AG10803 (cell line): ENCODE results near the gene WSCD2.

Experiments used
- DNase-seq: peaks from one replicate; pipeline ENCODE4 v3.0.0; 2010; ENCODE audit warnings: low read depth
- H3K4me3 ChIP-seq: 2 replicates; pipeline ENCODE4 v1.5.1; 2011; ENCODE audit warnings: mild to moderate bottlenecking, low read length, control low read depth
- TF ChIP-seq, protein P1 (sequence below): conservative IDR thresholded peaks from 2 replicates; pipeline ENCODE4 v1.5.1; 2011; ENCODE audit warnings: mild to moderate bottlenecking, low read length, control low read depth, inconsistent platforms

Gene WSCD2

DNA sequence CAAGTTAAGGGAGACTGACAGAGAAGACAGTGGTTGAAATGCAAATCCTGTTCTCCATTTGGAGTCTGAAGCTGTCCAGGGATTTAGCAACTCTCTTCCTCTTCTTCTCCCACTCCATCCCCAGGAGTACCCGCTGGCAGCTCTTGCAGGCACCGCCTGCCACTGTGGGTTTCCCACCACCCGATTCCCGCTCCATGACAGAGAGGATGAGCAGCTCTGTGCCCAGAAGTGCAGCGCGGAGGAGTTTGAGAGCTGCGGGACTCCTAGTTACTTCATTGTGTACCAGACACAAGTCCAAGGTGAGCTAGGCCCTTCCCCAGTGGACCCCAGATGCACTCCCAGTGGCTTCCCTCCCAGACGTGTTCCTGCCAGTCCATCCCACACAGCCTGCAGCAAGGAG, 97.8 kb downstream of the WSCD2 start:
- DNase-seq: no peak
- no peak overlapping the region for H3K4me3 ChIP-seq
- TF ChIP-seq, protein P1, sequence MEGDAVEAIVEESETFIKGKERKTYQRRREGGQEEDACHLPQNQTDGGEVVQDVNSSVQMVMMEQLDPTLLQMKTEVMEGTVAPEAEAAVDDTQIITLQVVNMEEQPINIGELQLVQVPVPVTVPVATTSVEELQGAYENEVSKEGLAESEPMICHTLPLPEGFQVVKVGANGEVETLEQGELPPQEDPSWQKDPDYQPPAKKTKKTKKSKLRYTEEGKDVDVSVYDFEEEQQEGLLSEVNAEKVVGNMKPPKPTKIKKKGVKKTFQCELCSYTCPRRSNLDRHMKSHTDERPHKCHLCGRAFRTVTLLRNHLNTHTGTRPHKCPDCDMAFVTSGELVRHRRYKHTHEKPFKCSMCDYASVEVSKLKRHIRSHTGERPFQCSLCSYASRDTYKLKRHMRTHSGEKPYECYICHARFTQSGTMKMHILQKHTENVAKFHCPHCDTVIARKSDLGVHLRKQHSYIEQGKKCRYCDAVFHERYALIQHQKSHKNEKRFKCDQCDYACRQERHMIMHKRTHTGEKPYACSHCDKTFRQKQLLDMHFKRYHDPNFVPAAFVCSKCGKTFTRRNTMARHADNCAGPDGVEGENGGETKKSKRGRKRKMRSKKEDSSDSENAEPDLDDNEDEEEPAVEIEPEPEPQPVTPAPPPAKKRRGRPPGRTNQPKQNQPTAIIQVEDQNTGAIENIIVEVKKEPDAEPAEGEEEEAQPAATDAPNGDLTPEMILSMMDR: no peak

- TF ChIP-seq, protein P1: no peak
- no peak for DNase-seq
- H3K4me3 ChIP-seq: no peak overlapping the region
These were observed 99.7 kb downstream of the WSCD2 start for GRCh38 chr12:108228746-108229145.

DNA sequence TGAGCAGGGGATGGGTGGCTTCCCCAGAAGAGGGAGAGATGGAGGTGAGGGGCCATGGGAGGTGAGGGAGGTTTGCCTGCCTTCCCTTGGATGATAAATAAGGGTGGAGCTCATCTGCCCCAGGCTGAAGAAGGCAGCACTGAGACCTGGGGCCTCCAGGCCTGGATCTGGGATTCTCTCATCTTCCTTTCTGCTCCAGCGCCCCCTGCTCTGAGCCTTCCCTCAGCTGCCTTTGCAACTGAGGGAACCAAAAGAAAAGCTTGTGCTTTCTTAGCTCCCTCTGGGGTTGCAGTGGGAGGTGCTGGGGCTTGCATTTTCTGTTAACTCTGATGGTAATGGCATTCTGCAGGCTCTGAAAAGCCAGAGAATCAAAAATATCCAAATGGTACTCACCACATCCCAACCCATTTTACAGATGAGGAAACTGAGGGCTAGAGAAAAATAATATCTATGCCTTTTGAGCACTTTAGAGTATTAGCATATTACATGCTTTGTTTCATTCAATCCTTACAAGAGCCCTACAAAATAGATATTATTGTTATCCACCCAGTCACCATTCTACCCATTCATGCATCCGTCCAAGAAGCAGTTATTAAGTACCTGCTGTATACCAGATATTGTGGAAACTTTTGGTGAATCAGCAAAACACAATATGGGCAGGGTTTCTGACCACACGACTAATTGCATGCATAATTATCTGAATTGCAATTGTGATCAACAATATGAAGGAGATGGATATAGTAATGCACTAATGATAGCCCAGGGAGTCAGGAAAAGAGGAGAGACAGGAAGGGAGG, 102.2 kb downstream of the WSCD2 start:
- TF ChIP-seq, protein P1: no peak
- no peak for DNase-seq
- no peak overlapping the region for H3K4me3 ChIP-seq

DNA sequence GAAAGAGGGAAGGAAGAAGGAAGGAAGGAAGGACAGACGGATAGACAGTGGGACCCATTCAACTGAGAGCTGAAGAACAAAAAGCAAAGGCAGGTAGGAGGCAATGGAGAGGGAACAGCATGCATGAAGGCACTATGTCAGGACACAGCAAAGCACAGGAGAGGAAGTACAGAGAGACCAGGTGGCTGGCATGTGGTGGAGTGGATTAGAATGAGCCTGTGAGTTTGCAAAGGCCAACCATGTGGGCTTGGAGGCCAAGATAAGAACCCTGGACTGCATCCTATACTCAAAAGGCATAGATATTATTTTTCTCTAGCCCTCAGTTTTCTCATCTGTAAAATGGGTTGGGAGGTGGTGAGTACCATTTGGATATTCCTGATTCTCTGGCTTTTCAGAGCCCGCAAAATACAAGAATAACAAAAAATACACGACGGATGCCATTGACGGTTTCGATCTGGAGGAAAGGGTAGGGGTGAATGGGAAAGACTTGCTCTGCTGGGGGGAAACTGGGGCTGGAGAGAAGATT, 102.9 kb downstream of the WSCD2 start:
- H3K4me3 ChIP-seq: no peak overlapping the region
- TF ChIP-seq, protein P1: no peak
- DNase-seq: no peak

- DNase-seq: no peak
- TF ChIP-seq, protein P1: no peak
- H3K4me3 ChIP-seq: no peak overlapping the region
These were observed 103.5 kb downstream of the WSCD2 start for GRCh38 chr12:108232565-108232964.

DNA sequence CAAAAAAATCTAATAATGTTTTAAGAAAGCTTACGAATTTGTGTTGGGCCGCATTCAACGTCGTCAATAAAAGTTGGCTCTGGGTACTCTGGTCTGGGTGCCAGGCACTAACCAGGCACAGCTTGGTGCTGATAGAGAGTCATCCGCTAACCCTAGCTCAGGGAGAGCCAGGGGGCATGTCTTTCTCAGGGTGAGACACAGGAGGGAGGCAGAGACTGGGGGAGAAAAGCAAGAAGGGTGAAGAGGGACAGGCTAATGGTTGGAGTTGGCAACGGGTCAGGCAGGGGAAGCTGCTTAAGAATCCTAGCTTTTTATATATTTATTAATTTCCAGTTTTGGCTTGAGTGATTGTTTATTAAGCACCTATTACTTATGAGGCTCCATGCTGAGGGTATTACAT, 105.1 kb downstream of the WSCD2 start:
- peak; percentile 22 for DNase-seq

More for the DNA sequence above, 105.1 kb downstream of the WSCD2 start:
- H3K4me3 ChIP-seq: no peak overlapping the region
- TF ChIP-seq, protein P1: peak; percentile 40
